Ishikawa (cell line): Measurements from ENCODE around the gene PLXNA4.

Source experiments
- CEBPB ChIP-seq: IDR thresholded peaks from 2 replicates; pipeline ENCODE4 v1.6.1; 2012
- CREB1 ChIP-seq: IDR thresholded peaks from 2 replicates; pipeline ENCODE4 v1.6.1; 2012; ENCODE audit warnings: low read depth
- EGR1 ChIP-seq: IDR thresholded peaks from 2 replicates; pipeline ENCODE4 v1.6.1; 2012
- EP300 ChIP-seq: IDR thresholded peaks from 2 replicates; pipeline ENCODE4 v1.6.1; 2012; ENCODE audit warnings: borderline replicate concordance
- FOXM1 ChIP-seq: IDR thresholded peaks from 2 replicates; pipeline ENCODE4 v1.6.1; 2012; ENCODE audit warnings: low read depth, borderline replicate concordance
- MAX ChIP-seq: IDR thresholded peaks from 2 replicates; pipeline ENCODE4 v1.6.1; 2012
- NFIC ChIP-seq: IDR thresholded peaks from 2 replicates; pipeline ENCODE4 v1.6.1; 2012
- RAD21 ChIP-seq: IDR thresholded peaks from 2 replicates; pipeline ENCODE4 v1.6.1; 2012; ENCODE audit warnings: low read depth
- REST ChIP-seq: IDR thresholded peaks from 2 replicates; pipeline ENCODE4 v1.6.1; 2012; ENCODE audit warnings: low read depth, mild to moderate bottlenecking
- TAF1 ChIP-seq: IDR thresholded peaks from 2 replicates; pipeline ENCODE4 v1.6.1; 2012; ENCODE audit warnings: low read depth, mild to moderate bottlenecking
- TCF12 ChIP-seq: IDR thresholded peaks from 2 replicates; pipeline ENCODE4 v1.6.1; 2012; ENCODE audit warnings: low read depth
- TEAD4 ChIP-seq: IDR thresholded peaks from 2 replicates; pipeline ENCODE4 v1.6.1; 2012
- USF1 ChIP-seq: IDR thresholded peaks from 2 replicates; pipeline ENCODE4 v1.6.1; 2012
- YY1 ChIP-seq: IDR thresholded peaks from 2 replicates; pipeline ENCODE4 v1.6.1; 2012; ENCODE audit warnings: low read depth
- ZBTB7A ChIP-seq: IDR thresholded peaks from 2 replicates; pipeline ENCODE4 v1.6.1; 2012; ENCODE audit warnings: low read depth

PLXNA4 gene

GRCh38 chr7:132578050-132578370 lies 1.7 kb upstream of the PLXNA4 start:
- TF ChIP-seq TEAD4 (no peak), NFIC (no peak), FOXM1 (no peak), ZBTB7A (no peak), REST (no peak), CREB1 (no peak), EGR1 (no peak), RAD21 (no peak), CEBPB (no peak), MAX (no peak), TCF12 (no peak), USF1 (no peak), TAF1 (no peak), YY1 (no peak), EP300 (no peak)

GRCh38 chr7:132577206-132578049 lies 1.2 kb upstream of the PLXNA4 start:
- TF ChIP-seq EGR1, result no peak
- no peak for TF ChIP-seq TEAD4
- TF ChIP-seq FOXM1, result no peak
- TF ChIP-seq TCF12, result no peak
- TF ChIP-seq USF1, result no peak

GRCh38 chr7:132576721-132577085 lies 433 bp upstream of the PLXNA4 start:
- TF ChIP-seq NFIC (no peak), ZBTB7A (no peak), YY1 (no peak), TCF12 (no peak), REST (no peak), CEBPB (no peak), FOXM1 (no peak), CREB1 (no peak)

- TF ChIP-seq YY1 (no peak), RAD21 (no peak), FOXM1 (no peak)
Observed at GRCh38 chr7:132575419-132575981, 770 bp downstream of the PLXNA4 start.

- no peak for TF ChIP-seq CREB1
- TF ChIP-seq MAX, result no peak
- TF ChIP-seq REST, result no peak
Observed at GRCh38 chr7:132574223-132574622, 2.0 kb downstream of the PLXNA4 start.
